ENCODE data around the gene TDRD10. TPM values are rescaled to one million over a fixed set of nuclear protein-coding genes. Genes with fewer than 3 reads are reported as not detected.

Gene TDRD10
- total RNA-seq, 1 experiment from 2014 or later = not detected

DNA sequence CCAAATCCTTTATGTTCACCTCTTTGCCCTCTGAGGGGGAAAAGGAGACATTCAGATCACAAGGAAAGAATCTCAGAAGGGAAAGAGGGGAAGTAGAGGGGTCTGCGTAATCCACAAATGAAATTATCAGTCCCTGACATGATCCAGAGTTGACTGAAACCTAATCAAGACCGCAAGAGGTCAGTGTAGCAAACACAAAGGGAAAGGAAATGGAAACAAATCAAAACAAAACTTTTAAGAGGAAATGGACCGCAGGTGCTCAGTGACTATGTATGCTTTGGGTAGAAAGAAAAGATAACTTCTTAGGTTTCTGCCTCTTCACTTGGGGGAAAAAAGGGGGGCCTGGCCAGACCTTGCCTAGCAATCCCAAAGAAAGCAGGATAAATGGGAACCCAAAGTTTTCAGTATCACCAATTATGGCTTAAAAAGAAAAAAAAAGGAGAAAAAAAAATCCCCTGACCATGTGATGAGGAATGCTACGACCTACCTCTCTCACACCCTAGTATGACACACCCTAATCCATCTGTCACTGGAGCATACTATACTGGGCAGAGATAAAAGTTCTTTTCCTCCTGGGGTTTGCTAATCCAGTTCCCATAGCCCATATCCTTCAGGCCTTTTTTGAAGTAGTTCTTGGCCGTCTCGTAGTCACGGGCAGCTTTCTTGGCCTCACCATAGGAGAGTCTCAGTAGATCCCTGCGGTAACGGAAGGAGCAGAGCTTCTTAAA lies 82.4 kb downstream of the TDRD10 start:
- H3K4me1 ChIP-seq (ENCODE audit: insufficient read depth, low read length) = no peaks in the 10 kb centered on the region

DNA sequence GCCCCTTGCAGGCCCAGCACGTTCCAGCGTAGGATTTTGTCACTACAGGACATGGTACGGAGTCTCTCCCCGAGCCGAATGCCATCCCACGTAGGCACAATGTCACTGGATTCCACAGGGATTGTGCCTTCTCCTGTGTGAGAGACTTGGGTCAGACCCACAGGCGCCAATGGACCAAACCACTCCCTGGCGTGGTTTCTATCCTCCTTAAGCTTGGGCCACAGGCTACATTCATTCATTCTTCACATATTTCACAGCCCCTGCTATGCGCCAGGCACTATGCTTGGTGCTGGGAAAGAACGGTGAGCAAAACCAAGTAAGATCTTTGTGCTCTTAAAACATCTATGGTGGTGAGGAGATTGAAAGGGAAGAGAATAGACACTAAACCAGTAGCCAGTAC lies 84.2 kb downstream of the TDRD10 start:
- H3F3A ChIP-seq (ENCODE audit: low read length, unreplicated experiment) = no peaks in the 10 kb centered on the region
- no TSS peak for BruUV-seq (replicated peaks)
- no peaks in the 10 kb centered on the region for H3K79me2 ChIP-seq (ENCODE audit: low read length)
- no peaks in the 10 kb centered on the region for H3K4me1 ChIP-seq (ENCODE audit: insufficient read depth, low read length)
- H2AFZ ChIP-seq (ENCODE audit: low read length) = no peak overlapping the region
- H3K4me2 ChIP-seq (ENCODE audit: low read length) = no peak overlapping the region
- no peak overlapping the region for H3K4me3 ChIP-seq (ENCODE audit: low read length)
- H3K9me2 ChIP-seq (replicated peaks; ENCODE audit: low read length) = no peaks in the 10 kb centered on the region
- intact Hi-C loops (cut with micrococcal nuclease) = no loop called here
- CTCF ChIA-PET = no interaction called here
- H4K20me1 ChIP-seq (ENCODE audit: low read length) = no peaks in the 10 kb centered on the region
- DNase-seq (no peak), ATAC-seq (no peak)
- POLR2A ChIA-PET (ENCODE audit: unreplicated experiment) = no interaction called here
- no peak overlapping the region for H3K9ac ChIP-seq (ENCODE audit: low read length)
- H3K27me3 ChIP-seq (ENCODE audit: low read length) = no peaks in the 10 kb centered on the region
- peaks cover 94% of the 10 kb centered on the region for H3K36me3 ChIP-seq (ENCODE audit: low read depth, low read length)
- H3K27ac ChIP-seq (ENCODE audit: low read length) = no peak overlapping the region
- TF ChIP-seq, protein P1, sequence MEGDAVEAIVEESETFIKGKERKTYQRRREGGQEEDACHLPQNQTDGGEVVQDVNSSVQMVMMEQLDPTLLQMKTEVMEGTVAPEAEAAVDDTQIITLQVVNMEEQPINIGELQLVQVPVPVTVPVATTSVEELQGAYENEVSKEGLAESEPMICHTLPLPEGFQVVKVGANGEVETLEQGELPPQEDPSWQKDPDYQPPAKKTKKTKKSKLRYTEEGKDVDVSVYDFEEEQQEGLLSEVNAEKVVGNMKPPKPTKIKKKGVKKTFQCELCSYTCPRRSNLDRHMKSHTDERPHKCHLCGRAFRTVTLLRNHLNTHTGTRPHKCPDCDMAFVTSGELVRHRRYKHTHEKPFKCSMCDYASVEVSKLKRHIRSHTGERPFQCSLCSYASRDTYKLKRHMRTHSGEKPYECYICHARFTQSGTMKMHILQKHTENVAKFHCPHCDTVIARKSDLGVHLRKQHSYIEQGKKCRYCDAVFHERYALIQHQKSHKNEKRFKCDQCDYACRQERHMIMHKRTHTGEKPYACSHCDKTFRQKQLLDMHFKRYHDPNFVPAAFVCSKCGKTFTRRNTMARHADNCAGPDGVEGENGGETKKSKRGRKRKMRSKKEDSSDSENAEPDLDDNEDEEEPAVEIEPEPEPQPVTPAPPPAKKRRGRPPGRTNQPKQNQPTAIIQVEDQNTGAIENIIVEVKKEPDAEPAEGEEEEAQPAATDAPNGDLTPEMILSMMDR (conservative IDR thresholded peaks at IDR 0.05; ENCODE audit: low read depth, low read length) = no peak
- TF ChIP-seq EZH2phosphoT487 (IDR thresholded peaks at IDR 0.05; ENCODE audit: borderline replicate concordance, low read length) (no peak), EZH2 (IDR thresholded peaks at IDR 0.05; ENCODE audit: low read length, unreplicated experiment) (no peak)
- no peaks in the 10 kb centered on the region for H3K9me3 ChIP-seq (ENCODE audit: low read length)

More for the DNA sequence above, 82.4 kb downstream of the TDRD10 start:
- H3K9me2 ChIP-seq (replicated peaks; ENCODE audit: low read length) = no peaks in the 10 kb centered on the region
- POLR2A ChIA-PET (ENCODE audit: unreplicated experiment) = no interaction called here
- H3K36me3 ChIP-seq (ENCODE audit: low read depth, low read length) = peaks cover 88% of the 10 kb centered on the region
- intact Hi-C loops (cut with micrococcal nuclease) = no loop called here
- no peaks in the 10 kb centered on the region for H4K20me1 ChIP-seq (ENCODE audit: low read length)
- no peak overlapping the region for H3K27ac ChIP-seq (ENCODE audit: low read length)
- H3K4me2 ChIP-seq (ENCODE audit: low read length) = no peak overlapping the region
- H3K9ac ChIP-seq (ENCODE audit: low read length) = no peak overlapping the region
- H3K79me2 ChIP-seq (ENCODE audit: low read length) = no peaks in the 10 kb centered on the region
- TF ChIP-seq EZH2 (IDR thresholded peaks at IDR 0.05; ENCODE audit: low read length, unreplicated experiment) (no peak), EZH2phosphoT487 (IDR thresholded peaks at IDR 0.05; ENCODE audit: borderline replicate concordance, low read length) (no peak)
- TF ChIP-seq, protein P1 (conservative IDR thresholded peaks at IDR 0.05; ENCODE audit: low read depth, low read length) = no peak
- H3K9me3 ChIP-seq (ENCODE audit: low read length) = no peaks in the 10 kb centered on the region
- H3K4me3 ChIP-seq (ENCODE audit: low read length) = no peak overlapping the region
- CTCF ChIA-PET = interaction anchor here (0.6 kb wide), 1 partner anchor 104 kb away, joined by 3 read pairs; no protein-coding TSS in a partner anchor
- no peak overlapping the region for H2AFZ ChIP-seq (ENCODE audit: low read length)
- no peaks in the 10 kb centered on the region for H3K27me3 ChIP-seq (ENCODE audit: low read length)
- BruUV-seq (replicated peaks) = no TSS peak
- no peaks in the 10 kb centered on the region for H3F3A ChIP-seq (ENCODE audit: low read length, unreplicated experiment)
- ATAC-seq (no peak), DNase-seq (no peak)

DNA sequence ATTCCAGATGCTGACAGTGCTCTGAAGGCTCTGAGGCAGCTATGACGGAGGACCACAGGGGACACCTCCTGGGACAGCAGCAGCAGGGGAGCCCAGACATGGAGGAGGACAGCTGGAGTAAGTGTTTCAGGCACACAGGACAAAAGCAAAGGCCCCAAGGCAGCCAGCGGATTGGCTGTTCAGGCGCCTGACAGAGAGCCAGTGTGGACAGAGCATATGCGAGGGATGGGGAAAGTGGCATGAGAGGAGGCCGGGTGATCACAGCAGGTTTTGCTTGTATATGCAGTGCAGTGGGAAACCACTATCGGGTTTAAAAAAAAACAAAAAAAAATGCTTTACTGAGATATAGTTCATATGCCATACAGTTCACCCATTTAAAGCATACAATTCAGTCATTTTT lies 84.6 kb downstream of the TDRD10 start:
- no peaks in the 10 kb centered on the region for H3K79me2 ChIP-seq (ENCODE audit: low read length)
- H3K4me3 ChIP-seq (ENCODE audit: low read length) = no peak overlapping the region
- no peak overlapping the region for H3K27ac ChIP-seq (ENCODE audit: low read length)
- BruUV-seq (replicated peaks) = no TSS peak
- POLR2A ChIA-PET (ENCODE audit: unreplicated experiment) = no interaction called here
- no peaks in the 10 kb centered on the region for H4K20me1 ChIP-seq (ENCODE audit: low read length)
- no peaks in the 10 kb centered on the region for H3K4me1 ChIP-seq (ENCODE audit: insufficient read depth, low read length)
- H3K9ac ChIP-seq (ENCODE audit: low read length) = no peak overlapping the region
- H3K27me3 ChIP-seq (ENCODE audit: low read length) = no peaks in the 10 kb centered on the region
- TF ChIP-seq EZH2phosphoT487 (IDR thresholded peaks at IDR 0.05; ENCODE audit: borderline replicate concordance, low read length) = no peak
- TF ChIP-seq EZH2 (IDR thresholded peaks at IDR 0.05; ENCODE audit: low read length, unreplicated experiment) = no peak
- TF ChIP-seq, protein P1 (conservative IDR thresholded peaks at IDR 0.05; ENCODE audit: low read depth, low read length) = no peak
- no peaks in the 10 kb centered on the region for H3F3A ChIP-seq (ENCODE audit: low read length, unreplicated experiment)
- no peak for DNase-seq
- no peaks in the 10 kb centered on the region for H3K9me2 ChIP-seq (replicated peaks; ENCODE audit: low read length)
- no peak for ATAC-seq
- CTCF ChIA-PET = no interaction called here
- intact Hi-C loops (cut with micrococcal nuclease) = no loop called here
- H3K36me3 ChIP-seq (ENCODE audit: low read depth, low read length) = peaks cover 97% of the 10 kb centered on the region
- no peak overlapping the region for H2AFZ ChIP-seq (ENCODE audit: low read length)
- no peak overlapping the region for H3K4me2 ChIP-seq (ENCODE audit: low read length)
- H3K9me3 ChIP-seq (ENCODE audit: low read length) = no peaks in the 10 kb centered on the region
